ENCODE results near the gene UBE2G1. TPM values are rescaled to one million over a fixed set of nuclear protein-coding genes. Genes with fewer than 3 reads are reported as not detected.

The UBE2G1 gene
- total and polyA plus RNA-seq, 4 donors, result 8.0 to 47.5 (median 34.4) TPM

DNA sequence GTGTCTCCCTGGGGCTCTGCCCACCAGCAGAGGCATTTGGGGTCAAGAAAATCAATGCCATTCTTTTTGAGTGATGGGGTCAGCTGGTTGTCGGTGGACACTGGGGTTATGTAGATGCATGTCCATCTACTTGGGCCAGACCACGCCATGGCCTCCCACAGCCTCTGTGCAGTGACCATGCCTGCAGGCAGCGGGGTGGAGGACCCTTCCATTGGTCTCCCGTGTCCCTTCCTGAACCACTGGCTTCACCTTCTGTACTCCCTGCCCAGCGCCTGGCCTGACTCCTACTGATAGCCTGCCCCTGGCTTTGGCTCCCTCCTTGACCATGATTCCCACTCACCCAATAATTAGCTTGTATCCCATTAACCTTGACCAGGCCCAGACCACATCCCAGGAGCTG lies 39.2 kb upstream of the UBE2G1 start:
- H3K27ac ChIP-seq (ENCODE audit: low read depth in 1 of 2, low read length in 1 of 2), result no peak overlapping the region
- H3K9ac ChIP-seq (ENCODE audit: insufficient read depth in 1 of 2, low read length in 2 of 2), result no peak overlapping the region
- no peaks in the 10 kb centered on the region for H3K27me3 ChIP-seq (ENCODE audit: control insufficient read depth in 3 of 3, insufficient read depth in 3 of 3, low read length in 2 of 3)
- H3K4me1 ChIP-seq (ENCODE audit: control insufficient read depth in 5 of 5, insufficient read depth in 5 of 5, low read length in 5 of 5), result no peaks in the 10 kb centered on the region
- ATAC-seq (ENCODE audit: insufficient read depth, low FRiP score) (no peak), DNase-seq (no peak)
- no peak overlapping the region for H3K4me3 ChIP-seq
- no peaks in the 10 kb centered on the region for H3K36me3 ChIP-seq (ENCODE audit: control insufficient read depth in 4 of 4, insufficient read depth in 4 of 4, low read length in 4 of 4)
- 95 to 96% methylated on average over 5 of the region's 5 CpGs for WGBS, 2 donors
- H3K9me3 ChIP-seq (ENCODE audit: control insufficient read depth in 4 of 4, insufficient read depth in 3 of 4, low read length in 3 of 4), result no peaks in the 10 kb centered on the region
- TF ChIP-seq, protein P1, sequence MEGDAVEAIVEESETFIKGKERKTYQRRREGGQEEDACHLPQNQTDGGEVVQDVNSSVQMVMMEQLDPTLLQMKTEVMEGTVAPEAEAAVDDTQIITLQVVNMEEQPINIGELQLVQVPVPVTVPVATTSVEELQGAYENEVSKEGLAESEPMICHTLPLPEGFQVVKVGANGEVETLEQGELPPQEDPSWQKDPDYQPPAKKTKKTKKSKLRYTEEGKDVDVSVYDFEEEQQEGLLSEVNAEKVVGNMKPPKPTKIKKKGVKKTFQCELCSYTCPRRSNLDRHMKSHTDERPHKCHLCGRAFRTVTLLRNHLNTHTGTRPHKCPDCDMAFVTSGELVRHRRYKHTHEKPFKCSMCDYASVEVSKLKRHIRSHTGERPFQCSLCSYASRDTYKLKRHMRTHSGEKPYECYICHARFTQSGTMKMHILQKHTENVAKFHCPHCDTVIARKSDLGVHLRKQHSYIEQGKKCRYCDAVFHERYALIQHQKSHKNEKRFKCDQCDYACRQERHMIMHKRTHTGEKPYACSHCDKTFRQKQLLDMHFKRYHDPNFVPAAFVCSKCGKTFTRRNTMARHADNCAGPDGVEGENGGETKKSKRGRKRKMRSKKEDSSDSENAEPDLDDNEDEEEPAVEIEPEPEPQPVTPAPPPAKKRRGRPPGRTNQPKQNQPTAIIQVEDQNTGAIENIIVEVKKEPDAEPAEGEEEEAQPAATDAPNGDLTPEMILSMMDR (IDR thresholded peaks at IDR 0.05; ENCODE audit: control extremely low read depth, extremely low read depth), result no peak

DNA sequence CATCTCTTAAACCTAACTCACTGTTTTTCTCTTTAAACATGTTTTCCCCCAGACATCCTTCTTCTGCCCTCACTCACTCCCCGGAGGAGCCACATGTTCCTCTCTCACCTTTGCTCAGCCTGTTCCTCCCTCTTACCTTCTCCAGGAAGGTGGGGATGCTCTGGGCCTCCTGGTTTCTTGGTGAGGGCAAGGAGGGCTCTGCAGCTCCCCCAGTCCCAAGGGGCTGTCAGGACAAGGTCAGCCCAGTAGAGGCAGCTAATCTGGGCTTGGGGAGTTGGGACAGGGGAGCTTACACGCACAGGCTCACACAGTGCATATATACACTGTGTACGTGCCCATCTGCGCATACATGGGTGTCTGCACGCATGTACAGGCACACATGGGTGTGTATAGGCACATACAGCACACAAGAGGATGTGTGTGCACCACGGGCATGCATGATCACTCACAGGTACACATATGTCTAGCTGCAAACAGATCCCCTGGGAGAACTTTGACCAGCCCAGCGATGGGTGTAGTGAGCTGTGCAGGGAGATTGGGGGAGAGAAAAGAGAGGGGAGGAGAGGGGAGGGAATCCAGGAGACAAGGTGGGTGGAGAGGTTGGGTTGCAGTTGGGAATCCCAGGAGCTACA lies 38.7 kb upstream of the UBE2G1 start:
- ATAC-seq (ENCODE audit: insufficient read depth, low FRiP score) (no peak), DNase-seq (no peak)
- 92 to 98% methylated on average over 7 of the region's 7 CpGs for WGBS, 2 donors
- TF ChIP-seq, protein P1 (IDR thresholded peaks at IDR 0.05; ENCODE audit: control extremely low read depth, extremely low read depth), result no peak
- H3K9ac ChIP-seq (ENCODE audit: insufficient read depth in 1 of 2, low read length in 2 of 2), result no peak overlapping the region
- H3K4me1 ChIP-seq (ENCODE audit: control insufficient read depth in 5 of 5, insufficient read depth in 5 of 5, low read length in 5 of 5), result no peaks in the 10 kb centered on the region
- H3K27ac ChIP-seq (ENCODE audit: low read depth in 1 of 2, low read length in 1 of 2), result no peak overlapping the region
- no peaks in the 10 kb centered on the region for H3K27me3 ChIP-seq (ENCODE audit: control insufficient read depth in 3 of 3, insufficient read depth in 3 of 3, low read length in 2 of 3)
- H3K4me3 ChIP-seq, result no peak overlapping the region
- H3K9me3 ChIP-seq (ENCODE audit: control insufficient read depth in 4 of 4, insufficient read depth in 3 of 4, low read length in 3 of 4), result no peaks in the 10 kb centered on the region
- no peaks in the 10 kb centered on the region for H3K36me3 ChIP-seq (ENCODE audit: control insufficient read depth in 4 of 4, insufficient read depth in 4 of 4, low read length in 4 of 4)

DNA sequence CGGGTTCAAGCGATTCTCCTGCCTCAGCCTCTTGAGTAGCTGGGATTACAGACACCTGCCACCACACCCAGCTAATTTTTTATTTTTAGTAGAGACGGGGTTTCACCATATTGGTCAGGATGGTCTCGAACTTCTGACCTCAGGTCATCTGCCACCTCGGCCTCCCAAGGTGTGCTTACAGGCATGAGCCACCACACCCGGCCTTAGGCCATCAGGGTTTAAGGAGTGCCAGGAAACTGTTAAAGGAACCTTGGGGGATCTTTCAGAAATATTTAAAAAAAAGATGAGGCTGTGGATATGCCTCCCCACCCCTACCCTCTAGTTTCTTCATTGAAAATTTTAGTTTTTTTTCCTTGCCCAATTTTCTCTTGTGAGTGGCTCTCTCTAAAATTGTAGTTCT lies 31.4 kb upstream of the UBE2G1 start:
- no peaks in the 10 kb centered on the region for H3K27me3 ChIP-seq (ENCODE audit: control insufficient read depth in 3 of 3, insufficient read depth in 3 of 3, low read length in 2 of 3)
- no peak overlapping the region for H3K4me3 ChIP-seq
- no peak overlapping the region for H3K9ac ChIP-seq (ENCODE audit: insufficient read depth in 1 of 2, low read length in 2 of 2)
- 91 to 97% methylated on average over 6 of the region's 6 CpGs for WGBS, 2 donors
- H3K36me3 ChIP-seq (ENCODE audit: control insufficient read depth in 4 of 4, insufficient read depth in 4 of 4, low read length in 4 of 4), result no peaks in the 10 kb centered on the region
- H3K9me3 ChIP-seq (ENCODE audit: control insufficient read depth in 4 of 4, insufficient read depth in 3 of 4, low read length in 3 of 4), result no peaks in the 10 kb centered on the region
- DNase-seq, result no peak
- TF ChIP-seq, protein P1 (IDR thresholded peaks at IDR 0.05; ENCODE audit: control extremely low read depth, extremely low read depth), result no peak
- no peaks in the 10 kb centered on the region for H3K4me1 ChIP-seq (ENCODE audit: control insufficient read depth in 5 of 5, insufficient read depth in 5 of 5, low read length in 5 of 5)
- no peak for ATAC-seq (ENCODE audit: insufficient read depth, low FRiP score)
- H3K27ac ChIP-seq (ENCODE audit: low read depth in 1 of 2, low read length in 1 of 2), result no peak overlapping the region

DNA sequence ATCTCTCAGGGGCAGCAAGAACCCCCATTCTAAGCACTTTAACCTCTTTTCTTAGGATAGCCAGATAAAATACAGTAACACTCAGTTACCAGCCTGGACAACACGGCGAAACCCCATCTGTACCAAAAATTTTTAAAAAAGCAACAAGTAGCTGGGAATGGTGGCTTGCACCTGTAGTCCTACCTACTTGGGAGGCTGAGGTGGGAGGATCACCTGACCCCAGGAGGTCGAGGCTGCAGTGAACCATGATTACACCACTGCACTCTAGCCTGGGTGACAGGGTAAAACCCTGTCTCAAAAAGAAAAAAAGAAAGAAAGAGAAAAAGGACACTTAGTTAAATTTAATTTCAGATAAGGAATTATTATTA lies 28.6 kb upstream of the UBE2G1 start:
- Histone ChIP-seq H3K36me3 (ENCODE audit: control insufficient read depth in 4 of 4, insufficient read depth in 4 of 4, low read length in 4 of 4) (no peaks in the 10 kb centered on the region), H3K4me3 (no peak overlapping the region), H3K27ac (ENCODE audit: low read depth in 1 of 2, low read length in 1 of 2) (no peak overlapping the region), H3K9ac (ENCODE audit: insufficient read depth in 1 of 2, low read length in 2 of 2) (no peak overlapping the region), H3K4me1 (ENCODE audit: control insufficient read depth in 5 of 5, insufficient read depth in 5 of 5, low read length in 5 of 5) (no peaks in the 10 kb centered on the region), H3K9me3 (ENCODE audit: control insufficient read depth in 4 of 4, insufficient read depth in 3 of 4, low read length in 3 of 4) (no peaks in the 10 kb centered on the region), H3K27me3 (ENCODE audit: control insufficient read depth in 3 of 3, insufficient read depth in 3 of 3, low read length in 2 of 3) (no peaks in the 10 kb centered on the region)
- TF ChIP-seq, protein P1 (IDR thresholded peaks at IDR 0.05; ENCODE audit: control extremely low read depth, extremely low read depth), result no peak
- DNase-seq, result no peak
- WGBS, 2 donors, result 90 to 91% methylated on average over 3 of the region's 3 CpGs
- ATAC-seq (ENCODE audit: insufficient read depth, low FRiP score), result no peak

All from lung (tissue), 12 donors.